ENCODE results near the gene LAMB1. TPM values are rescaled to one million over a fixed set of nuclear protein-coding genes. Genes with fewer than 3 reads are reported as not detected.
"Not testable (repeated sequence)": the region's sequence is repeated elsewhere in the genome, so short reads cannot be mapped to it uniquely, and the experiment has no call there.

The LAMB1 gene
- total RNA-seq, 1 experiment from 2014 or later: 136 TPM

DNA sequence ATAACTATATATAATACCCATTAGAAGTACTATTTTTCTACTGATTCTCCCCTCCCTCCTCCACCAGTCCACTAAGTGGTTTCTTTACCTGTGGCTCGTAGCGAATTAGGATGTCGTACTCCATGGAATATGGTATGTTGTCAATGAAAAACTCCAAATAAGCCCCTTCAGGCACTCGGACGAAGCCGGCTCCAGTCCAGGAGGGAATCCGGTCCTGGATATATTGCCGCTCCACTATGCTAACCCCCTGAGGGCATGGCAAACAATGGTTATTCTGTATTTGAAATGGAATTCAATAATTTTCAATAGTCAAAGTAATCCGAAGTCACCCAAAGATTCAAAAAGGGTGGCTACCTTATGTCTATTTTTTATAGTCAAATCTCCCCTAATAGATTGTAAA lies 40.1 kb downstream of the LAMB1 start:
- Histone ChIP-seq H3K9me3 (replicated peaks) (no peaks in the 10 kb centered on the region), H3K4me3 (no peak overlapping the region), H3K36me3 (peaks cover 91% of the 10 kb centered on the region), H3K27ac (no peak overlapping the region), H3K4me1 (replicated peaks) (peaks cover 40% of the 10 kb centered on the region), H3K27me3 (replicated peaks) (no peaks in the 10 kb centered on the region)
- no peak for DNase-seq (ENCODE audit: low read depth in 1 of 2, low spot score in 2 of 2)

DNA sequence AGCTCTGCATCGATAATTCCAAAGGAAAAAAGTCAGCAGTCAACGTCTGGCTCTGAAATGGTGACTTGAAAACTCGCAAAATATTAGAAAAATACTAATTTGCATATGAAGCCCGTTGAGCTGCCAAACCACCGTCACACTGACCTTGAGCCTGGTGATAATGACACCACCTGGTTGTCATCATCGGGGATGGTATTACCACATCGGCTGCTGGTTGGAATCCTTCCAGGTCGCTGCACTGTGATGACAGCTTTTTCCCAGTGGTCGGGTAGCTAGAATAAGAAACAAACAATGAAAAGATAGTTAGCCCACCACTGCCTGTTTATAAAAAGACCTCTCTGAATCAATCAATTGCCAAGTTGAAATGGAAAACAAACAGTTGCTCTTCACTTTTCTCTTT lies 41.6 kb downstream of the LAMB1 start:
- Histone ChIP-seq H3K4me3 (no peak overlapping the region), H3K27me3 (replicated peaks) (no peaks in the 10 kb centered on the region), H3K27ac (no peak overlapping the region), H3K4me1 (replicated peaks) (peaks cover 30% of the 10 kb centered on the region), H3K9me3 (replicated peaks) (no peaks in the 10 kb centered on the region), H3K36me3 (peaks cover 97% of the 10 kb centered on the region)
- no peak for DNase-seq (ENCODE audit: low read depth in 1 of 2, low spot score in 2 of 2)

DNA sequence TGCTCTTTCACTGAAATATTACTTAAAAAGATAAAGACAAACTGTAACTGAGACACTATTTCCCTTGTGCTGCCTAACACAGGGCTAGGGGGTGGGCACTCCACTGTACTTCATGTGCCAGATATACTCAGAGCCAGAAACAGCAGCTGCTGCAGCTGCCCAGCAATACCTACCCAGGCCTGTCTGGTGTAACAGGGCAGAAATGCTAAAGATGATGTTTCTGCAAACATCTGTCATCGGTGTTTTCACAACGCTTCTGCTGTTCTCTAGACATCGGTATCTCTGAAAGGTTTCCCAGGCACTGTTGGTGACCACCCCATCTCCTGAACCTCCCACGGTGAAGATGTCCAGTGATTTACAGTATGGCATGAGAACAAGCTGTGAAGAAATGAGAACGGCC lies 42.7 kb downstream of the LAMB1 start:
- Histone ChIP-seq H3K27ac (no peak overlapping the region), H3K4me1 (replicated peaks) (peaks cover 21% of the 10 kb centered on the region), H3K4me3 (no peak overlapping the region), H3K36me3 (peaks cover 99% of the 10 kb centered on the region), H3K27me3 (replicated peaks) (no peaks in the 10 kb centered on the region), H3K9me3 (replicated peaks) (no peaks in the 10 kb centered on the region)
- DNase-seq (ENCODE audit: low read depth in 1 of 2, low spot score in 2 of 2): no peak

DNA sequence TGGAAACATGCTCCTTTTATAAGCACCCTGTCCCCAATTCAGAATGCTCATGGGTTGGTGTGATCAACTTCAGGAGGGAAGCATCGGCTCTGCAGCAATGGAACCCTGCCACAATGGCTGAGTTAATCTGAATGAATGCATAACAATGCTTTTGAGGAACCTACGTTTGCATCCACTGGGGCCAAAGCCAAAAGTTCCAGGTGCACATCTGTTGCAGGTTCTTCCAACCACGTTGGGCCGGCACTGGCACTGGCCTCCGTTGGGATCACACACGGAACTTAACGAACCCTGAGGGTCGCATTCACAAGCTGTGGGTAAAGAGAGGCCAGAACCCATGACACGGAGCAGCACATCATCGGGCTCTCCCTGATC lies 43.4 kb downstream of the LAMB1 start:
- no peak overlapping the region for H3K4me3 ChIP-seq
- H3K4me1 ChIP-seq (replicated peaks): peaks cover 21% of the 10 kb centered on the region
- no peaks in the 10 kb centered on the region for H3K27me3 ChIP-seq (replicated peaks)
- peaks cover 99% of the 10 kb centered on the region for H3K36me3 ChIP-seq
- no peaks in the 10 kb centered on the region for H3K9me3 ChIP-seq (replicated peaks)
- H3K27ac ChIP-seq: no peak overlapping the region
- no peak for DNase-seq (ENCODE audit: low read depth in 1 of 2, low spot score in 2 of 2)

DNA sequence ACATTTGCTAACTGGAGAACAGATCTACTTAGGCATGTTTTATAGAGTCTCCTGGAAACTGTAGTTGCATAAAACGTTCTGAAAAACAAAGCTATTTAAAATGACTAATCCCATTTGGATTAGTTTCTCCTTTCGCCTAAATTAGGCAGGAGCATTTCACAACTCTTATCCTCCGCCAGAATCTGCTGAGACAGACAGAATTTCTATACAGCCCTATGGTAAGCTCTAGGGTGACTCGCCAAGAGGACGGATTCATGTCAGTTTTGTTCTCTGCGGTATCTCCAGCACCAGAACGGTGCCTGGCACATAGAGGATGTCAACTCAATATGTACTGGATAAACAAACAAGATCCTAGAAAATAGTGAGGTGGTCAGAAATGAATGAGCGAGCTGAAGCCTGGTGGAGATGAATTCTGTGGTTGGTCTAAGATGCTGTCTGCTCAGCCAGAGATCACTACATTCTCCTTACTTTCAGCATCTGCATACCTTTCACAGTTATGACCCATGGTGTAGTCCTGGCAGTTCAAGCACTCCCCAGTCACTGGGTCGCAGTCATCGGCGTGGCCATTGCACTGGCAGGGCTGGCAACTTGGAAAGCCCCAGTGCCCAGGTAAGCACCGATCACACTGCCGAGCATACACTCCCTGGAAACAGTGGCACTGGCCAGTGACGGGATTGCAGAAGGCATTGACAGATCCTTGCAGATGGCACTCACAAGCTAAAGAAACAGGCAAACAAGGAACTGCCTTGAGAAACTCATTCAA lies 44.0 kb downstream of the LAMB1 start:
- H3K27me3 ChIP-seq (replicated peaks): no peaks in the 10 kb centered on the region
- peak; percentile 64 to 73 for DNase-seq (ENCODE audit: low read depth in 1 of 2, low spot score in 2 of 2)
- no peaks in the 10 kb centered on the region for H3K9me3 ChIP-seq (replicated peaks)
- peaks cover 22% of the 10 kb centered on the region for H3K4me1 ChIP-seq (replicated peaks)
- peaks cover 99% of the 10 kb centered on the region for H3K36me3 ChIP-seq
- no peak overlapping the region for H3K4me3 ChIP-seq
- no peak overlapping the region for H3K27ac ChIP-seq

DNA sequence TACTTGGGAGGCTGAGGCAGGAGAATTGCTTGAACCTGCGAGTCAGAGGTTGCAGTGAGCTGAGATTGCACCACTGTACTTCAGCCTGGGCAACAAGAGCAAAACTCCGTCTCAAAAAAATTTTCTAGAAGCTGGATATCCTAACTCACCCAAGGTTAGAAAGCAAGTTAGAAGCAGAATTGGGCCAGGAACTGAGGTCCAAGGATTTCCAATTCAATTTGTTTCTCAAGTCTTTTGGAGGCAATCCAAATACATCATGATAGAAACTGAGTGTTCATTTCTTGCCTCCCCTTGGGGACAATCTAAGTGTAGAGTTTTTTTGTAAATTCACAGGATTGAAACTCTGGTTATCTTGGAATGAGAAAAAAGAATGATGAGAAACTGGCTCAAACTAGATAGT lies 45.5 kb downstream of the LAMB1 start:
- Histone ChIP-seq H3K9me3 (replicated peaks) (no peaks in the 10 kb centered on the region), H3K4me3 (no peak overlapping the region), H3K27ac (no peak overlapping the region), H3K4me1 (replicated peaks) (peaks cover 38% of the 10 kb centered on the region), H3K27me3 (replicated peaks) (no peaks in the 10 kb centered on the region), H3K36me3 (peaks cover 99% of the 10 kb centered on the region)
- DNase-seq (ENCODE audit: low read depth in 1 of 2, low spot score in 2 of 2): no peak

DNA sequence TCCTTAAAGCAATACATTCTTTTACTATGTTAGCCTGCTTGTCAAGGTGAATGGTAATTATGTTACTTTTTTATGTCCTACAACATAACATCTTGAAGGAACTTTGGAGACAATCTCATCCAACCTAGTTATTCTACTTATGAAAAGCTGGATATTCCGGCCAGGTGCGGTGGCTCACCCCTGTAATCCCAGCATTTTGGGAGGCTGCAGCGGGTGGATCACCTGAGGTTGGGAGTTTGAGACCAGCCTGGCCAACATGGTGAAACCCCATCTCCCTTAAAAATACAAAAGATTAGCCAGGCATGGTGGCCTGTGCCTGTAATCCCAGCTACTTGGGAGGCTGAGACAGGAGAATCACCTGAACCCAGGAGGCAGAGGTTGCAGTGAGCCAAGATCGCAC lies 46.0 kb downstream of the LAMB1 start:
- peaks cover 99% of the 10 kb centered on the region for H3K36me3 ChIP-seq
- not testable (repeated sequence) for H3K9me3 ChIP-seq (replicated peaks); H3K4me3 ChIP-seq; H3K27me3 ChIP-seq (replicated peaks); H3K27ac ChIP-seq; DNase-seq (ENCODE audit: low read depth in 1 of 2, low spot score in 2 of 2)
- peaks cover 42% of the 10 kb centered on the region for H3K4me1 ChIP-seq (replicated peaks)

DNA sequence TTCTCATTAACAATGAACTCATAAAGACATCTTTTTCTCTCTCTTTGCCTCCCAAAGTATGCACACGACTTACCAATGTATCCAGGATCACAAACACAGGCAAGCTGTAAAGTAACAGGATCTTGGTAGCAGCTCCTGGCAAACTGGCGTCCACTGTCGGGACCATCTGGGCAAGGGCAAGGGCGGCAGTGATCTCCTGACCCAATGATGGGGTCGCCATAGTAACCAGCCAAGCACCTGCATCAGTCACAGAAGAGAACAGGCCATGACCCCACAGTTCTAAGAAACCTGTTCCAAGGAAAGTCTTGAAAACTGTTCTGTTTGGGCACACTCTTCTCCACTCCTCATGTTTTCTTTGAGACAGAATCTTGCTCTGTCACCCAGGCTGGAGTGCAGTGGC lies 47.6 kb downstream of the LAMB1 start:
- Histone ChIP-seq H3K4me1 (replicated peaks) (peaks cover 47% of the 10 kb centered on the region), H3K27me3 (replicated peaks) (no peaks in the 10 kb centered on the region), H3K36me3 (peaks cover 99% of the 10 kb centered on the region), H3K27ac (no peak overlapping the region), H3K4me3 (no peak overlapping the region), H3K9me3 (replicated peaks) (no peaks in the 10 kb centered on the region)
- no peak for DNase-seq (ENCODE audit: low read depth in 1 of 2, low spot score in 2 of 2)

DNA sequence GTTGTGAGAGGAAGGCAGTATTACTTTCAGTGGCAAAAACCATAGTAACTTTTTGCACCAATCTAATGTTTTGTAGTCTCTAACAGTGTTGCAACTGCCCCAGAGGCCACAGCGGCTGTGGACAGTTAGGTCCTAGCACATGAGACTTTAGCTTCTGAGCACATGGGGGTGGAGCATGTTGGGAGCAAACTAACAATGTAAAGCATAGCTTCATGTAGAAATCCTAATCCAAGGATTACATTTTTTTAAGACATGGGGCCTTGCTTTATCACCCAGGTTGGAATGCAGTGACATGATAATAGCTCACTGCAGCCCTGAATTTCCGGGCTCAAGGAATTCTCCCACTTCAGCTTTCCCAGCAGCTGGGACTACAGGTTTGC lies 49.0 kb downstream of the LAMB1 start:
- no peak overlapping the region for H3K4me3 ChIP-seq
- no peaks in the 10 kb centered on the region for H3K9me3 ChIP-seq (replicated peaks)
- H3K4me1 ChIP-seq (replicated peaks): peaks cover 43% of the 10 kb centered on the region
- no peak for DNase-seq (ENCODE audit: low read depth in 1 of 2, low spot score in 2 of 2)
- peaks cover 99% of the 10 kb centered on the region for H3K36me3 ChIP-seq
- no peaks in the 10 kb centered on the region for H3K27me3 ChIP-seq (replicated peaks)
- no peak overlapping the region for H3K27ac ChIP-seq

DNA sequence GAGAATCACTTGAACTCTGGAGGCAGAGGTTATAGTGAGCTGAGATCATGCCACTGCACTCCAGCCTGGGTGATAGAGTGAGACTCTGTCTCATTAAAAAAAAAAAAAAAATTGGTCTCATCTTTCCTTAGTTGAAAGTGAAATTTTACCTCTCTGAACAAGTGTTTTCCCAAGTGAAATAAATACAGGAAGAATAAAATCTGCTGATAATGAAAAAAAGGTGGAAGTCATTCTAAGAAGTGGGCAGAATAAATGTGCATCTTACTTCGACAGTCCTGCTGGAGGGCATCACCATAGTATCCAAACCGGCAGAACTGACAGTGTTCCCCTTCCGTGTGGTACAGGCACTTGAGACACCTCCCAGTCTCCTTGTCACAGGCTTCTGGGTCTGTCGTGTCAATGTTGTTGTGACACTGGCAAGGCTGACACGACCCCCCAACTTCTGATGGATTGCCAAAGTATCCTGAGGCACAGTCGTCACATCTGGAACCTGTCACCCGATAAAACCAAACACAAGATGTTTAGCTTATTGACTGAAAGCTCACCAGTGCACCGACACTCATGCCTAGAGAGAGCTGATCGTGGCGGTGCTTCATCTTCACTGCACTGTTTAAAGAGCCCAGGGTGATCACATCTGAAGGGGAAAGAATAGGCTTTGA lies 49.6 kb downstream of the LAMB1 start:
- Histone ChIP-seq H3K36me3 (peaks cover 99% of the 10 kb centered on the region), H3K4me1 (replicated peaks) (peaks cover 43% of the 10 kb centered on the region), H3K9me3 (replicated peaks) (no peaks in the 10 kb centered on the region), H3K27me3 (replicated peaks) (no peaks in the 10 kb centered on the region), H3K27ac (no peak overlapping the region), H3K4me3 (no peak overlapping the region)
- no peak for DNase-seq (ENCODE audit: low read depth in 1 of 2, low spot score in 2 of 2)

DNA sequence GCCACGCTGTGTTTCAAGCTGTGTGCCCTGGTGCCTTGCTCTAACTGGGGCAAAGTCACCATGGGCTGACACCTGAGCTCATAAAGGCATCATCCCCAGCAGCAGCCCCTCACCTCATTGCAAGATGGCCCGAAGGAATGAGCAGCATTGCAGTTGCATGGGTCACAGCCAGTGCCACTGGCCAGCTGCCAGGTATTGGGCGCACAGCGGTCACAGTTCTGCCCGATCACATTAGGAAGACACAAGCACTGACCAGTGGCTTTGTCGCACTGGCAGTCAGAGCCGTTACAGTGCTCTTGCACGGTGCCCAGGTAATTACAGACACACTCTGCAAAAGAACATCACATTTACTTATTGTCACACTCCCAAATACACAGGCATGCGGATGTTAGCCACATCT lies 51.1 kb downstream of the LAMB1 start:
- Histone ChIP-seq H3K4me1 (replicated peaks) (peaks cover 48% of the 10 kb centered on the region), H3K4me3 (no peak overlapping the region), H3K36me3 (peaks cover 97% of the 10 kb centered on the region), H3K27me3 (replicated peaks) (no peaks in the 10 kb centered on the region), H3K27ac (no peak overlapping the region; the same call in 1 of the 2 replicates), H3K9me3 (replicated peaks) (no peaks in the 10 kb centered on the region)
- no peak for DNase-seq (ENCODE audit: low read depth in 1 of 2, low spot score in 2 of 2)

DNA sequence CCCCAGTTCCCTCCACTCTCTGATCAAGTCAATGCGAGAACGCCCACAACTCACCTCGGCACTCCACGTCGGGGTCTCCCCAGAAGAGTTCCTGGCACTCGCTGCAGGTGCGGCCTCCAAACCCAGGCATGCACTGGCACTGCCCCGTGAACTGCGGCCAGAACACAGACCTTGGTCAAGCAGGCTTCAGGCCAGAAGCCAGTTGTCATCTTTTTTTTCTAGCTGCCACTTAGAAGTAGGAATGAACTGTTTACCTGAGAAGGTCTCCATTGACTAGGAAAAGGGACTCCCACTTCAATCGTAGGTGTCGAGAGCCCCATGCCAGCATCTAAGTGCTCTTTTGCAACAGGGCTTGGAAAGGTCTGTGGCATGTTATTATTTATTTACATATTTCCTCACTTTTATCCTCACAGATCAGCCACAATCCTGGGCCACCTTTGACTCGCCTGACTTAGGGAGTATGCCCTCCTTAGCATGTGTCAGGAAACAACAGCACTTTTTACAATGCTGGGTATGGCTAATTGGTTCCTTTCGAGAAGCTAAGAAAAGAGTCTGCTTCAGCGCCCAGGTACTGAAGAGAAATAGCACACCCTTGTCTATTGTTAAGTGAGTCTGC lies 51.7 kb downstream of the LAMB1 start:
- H3K36me3 ChIP-seq: peaks cover 97% of the 10 kb centered on the region
- H3K4me3 ChIP-seq: no peak overlapping the region
- H3K4me1 ChIP-seq (replicated peaks): peaks cover 54% of the 10 kb centered on the region
- H3K9me3 ChIP-seq (replicated peaks): no peaks in the 10 kb centered on the region
- no peak for DNase-seq (ENCODE audit: low read depth in 1 of 2, low spot score in 2 of 2)
- no peak overlapping the region for H3K27ac ChIP-seq
- H3K27me3 ChIP-seq (replicated peaks): no peaks in the 10 kb centered on the region

DNA sequence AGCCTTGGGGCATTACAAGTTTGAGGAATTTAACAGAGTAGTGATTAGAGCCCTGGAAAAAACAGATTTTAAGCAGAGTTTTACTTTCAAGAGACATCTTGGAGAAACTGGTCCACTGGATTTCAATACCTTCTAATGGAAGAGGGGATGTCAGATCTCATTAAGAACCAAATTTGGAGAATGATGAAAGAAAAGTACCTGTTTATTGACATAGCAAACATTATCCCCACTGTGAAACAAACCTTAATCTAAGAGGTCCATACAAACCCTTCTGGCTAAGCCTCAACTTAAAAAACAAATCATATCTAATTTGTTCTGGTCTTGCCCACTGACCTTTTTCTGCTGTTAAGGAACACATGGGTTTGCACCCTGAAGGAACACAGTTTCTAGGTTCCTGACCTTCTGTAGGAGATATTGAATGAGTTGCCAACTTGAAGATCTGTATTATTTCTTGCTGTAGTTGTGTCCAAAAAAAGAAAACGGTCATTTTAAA lies 53.5 kb downstream of the LAMB1 start:
- Histone ChIP-seq H3K9me3 (replicated peaks) (no peaks in the 10 kb centered on the region), H3K4me1 (replicated peaks) (peaks cover 54% of the 10 kb centered on the region), H3K27ac (peak overlapping the region; percentile 34; the same call in 1 of the 2 replicates), H3K4me3 (no peak overlapping the region), H3K27me3 (replicated peaks) (no peaks in the 10 kb centered on the region), H3K36me3 (peaks cover 97% of the 10 kb centered on the region)
- no peak for DNase-seq (ENCODE audit: low read depth in 1 of 2, low spot score in 2 of 2)

All from SJSA1 (cell line).